ENCODE measurements around the gene CMTM5. TPM values are rescaled to one million over a fixed set of nuclear protein-coding genes. Genes with fewer than 3 reads are reported as not detected.

Gene CMTM5
- total and polyA plus RNA-seq, 10 donors = 1.3 to 13.0 (median 4.1) TPM

- Histone ChIP-seq H3K4me3 (no peak overlapping the region), H3K27ac (no peak overlapping the region), H3K36me3 (peaks cover 0 to 12% (median 0%) of the 10 kb centered on the region in 6 donors), H3K9me3 (no peaks in the 10 kb centered on the region), H3K4me1 (peaks cover 0 to 16% (median 11%) of the 10 kb centered on the region in 6 donors), H3K27me3 (replicated peaks in 1 of 7) (peaks cover 0 to 65% (median 24%) of the 10 kb centered on the region in 7 donors)
- TF ChIP-seq CTCF (IDR thresholded peaks at IDR 0.05 in 8 of 11, conservative IDR thresholded peaks at IDR 0.05 in 3 of 11) (no peak), POLR2A (IDR thresholded peaks at IDR 0.05) (no peak), POLR2AphosphoS5 (IDR thresholded peaks at IDR 0.05) (no peak)
- no peak for DNase-seq
- intact Hi-C loops (cut with DNase I; ENCODE audit: low total_unique reads) = no loop called here
Observed at GRCh38 chr14:23361320-23361719, 15.5 kb upstream of the CMTM5 start.

- TF ChIP-seq POLR2A (IDR thresholded peaks at IDR 0.05) (no peak), CTCF (IDR thresholded peaks at IDR 0.05 in 8 of 11, conservative IDR thresholded peaks at IDR 0.05 in 3 of 11) (no peak)
- H3K4me1 ChIP-seq = peaks cover 0 to 16% (median 11%) of the 10 kb centered on the region in 6 donors
- DNase-seq = no peak
- intact Hi-C loops (cut with DNase I; ENCODE audit: low total_unique reads) = no loop called here
- no peaks in the 10 kb centered on the region for H3K9me3 ChIP-seq
- no peak overlapping the region for H3K27ac ChIP-seq
- no peak overlapping the region for H3K4me3 ChIP-seq
- H3K36me3 ChIP-seq = peaks cover 0 to 10% (median 0%) of the 10 kb centered on the region in 6 donors
- H3K27me3 ChIP-seq (replicated peaks in 1 of 7) = peaks cover 0 to 65% (median 26%) of the 10 kb centered on the region in 7 donors
- WGBS, 5 donors = 75 to 88% (median 84%) methylated on average over 6 of the region's 6 CpGs
Observed at GRCh38 chr14:23361763-23362162, 15.1 kb upstream of the CMTM5 start.

- H3K4me3 ChIP-seq = no peak overlapping the region
- 59 to 77% (median 76%) methylated on average over 3 of the region's 3 CpGs for WGBS, 5 donors
- TF ChIP-seq CTCF (IDR thresholded peaks at IDR 0.05 in 8 of 11, conservative IDR thresholded peaks at IDR 0.05 in 3 of 11) = no peak
- no peak for TF ChIP-seq POLR2AphosphoS5 (IDR thresholded peaks at IDR 0.05)
- peaks cover 0 to 5% (median 0%) of the 10 kb centered on the region in 6 donors for H3K36me3 ChIP-seq
- H3K9me3 ChIP-seq = no peaks in the 10 kb centered on the region
- intact Hi-C loops (cut with DNase I; ENCODE audit: low total_unique reads) = no loop called here
- H3K4me1 ChIP-seq = peaks cover 0 to 16% (median 11%) of the 10 kb centered on the region in 6 donors
- peak; percentile 8 for DNase-seq
- no peak overlapping the region for H3K27ac ChIP-seq
- H3K27me3 ChIP-seq (replicated peaks in 1 of 7) = peaks cover 0 to 65% (median 26%) of the 10 kb centered on the region in 7 donors
Observed at GRCh38 chr14:23362200-23362599, 14.6 kb upstream of the CMTM5 start.

GRCh38 chr14:23364164-23365035, 12.4 kb upstream of the CMTM5 start:
- WGBS, 5 donors = 23 to 34% (median 30%) methylated on average over 21 of the region's 21 CpGs
- Histone ChIP-seq H3K4me3 (peak overlapping the region in 5 of 8 donors; percentile 29 to 60 (median 33)), H3K36me3 (no peaks in the 10 kb centered on the region), H3K27me3 (replicated peaks in 1 of 7) (peaks cover 0 to 64% (median 26%) of the 10 kb centered on the region in 7 donors), H3K4me1 (peaks cover 0 to 16% (median 11%) of the 10 kb centered on the region in 6 donors), H3K9me3 (no peaks in the 10 kb centered on the region), H3K27ac (peak overlapping the region; percentile 13 to 82 (median 76))
- intact Hi-C loops (cut with DNase I; ENCODE audit: low total_unique reads) = no loop called here
- TF ChIP-seq CTCF (IDR thresholded peaks at IDR 0.05 in 8 of 11, conservative IDR thresholded peaks at IDR 0.05 in 3 of 11) = no peak
- peak in 1 of 3 donors; percentile 40 for TF ChIP-seq POLR2AphosphoS5 (IDR thresholded peaks at IDR 0.05)
- TF ChIP-seq POLR2A (IDR thresholded peaks at IDR 0.05) = no peak
- peak; percentile 45 for DNase-seq

Data from spleen (tissue), 11 donors.